PFSK-1 (cell line): ENCODE results near the gene ATP7B.

ENCODE experiments used
- POLR2AphosphoS5 ChIP-seq: IDR thresholded peaks from 2 replicates; pipeline ENCODE4 v1.6.1; 2012; ENCODE audit warnings: low read depth, mild to moderate bottlenecking, control low read depth, low read length, moderate library complexity
- TAF1 ChIP-seq: IDR thresholded peaks from 2 replicates; pipeline ENCODE4 v1.6.1; 2012; ENCODE audit warnings: low read length, control low read depth, borderline replicate concordance; ENCODE audit not compliant: insufficient read depth

DNA sequence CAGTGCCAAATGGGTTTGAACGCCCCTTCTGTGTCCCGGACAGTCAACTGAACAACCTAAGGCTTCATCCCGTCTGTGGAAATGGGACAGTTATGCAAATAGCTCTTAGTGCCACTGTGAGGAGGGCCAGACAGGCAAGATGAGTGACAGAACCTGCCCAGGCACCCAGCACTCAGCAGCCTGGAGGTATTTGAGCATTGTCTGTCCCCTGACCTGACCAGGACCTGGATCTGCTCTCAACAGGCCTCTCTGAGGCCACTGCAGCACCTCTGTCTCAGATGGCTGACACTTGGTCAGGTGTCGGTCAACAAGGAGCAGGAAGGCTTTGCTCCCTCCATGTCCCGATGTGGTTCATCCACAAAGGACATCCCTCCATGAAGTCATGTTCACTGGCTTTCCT, 81.6 kb downstream of the ATP7B start:
- no peak for TF ChIP-seq POLR2AphosphoS5
- no peak for TF ChIP-seq TAF1
